ENCODE data around the gene FAM227A. TPM values are rescaled to one million over a fixed set of nuclear protein-coding genes. Genes with fewer than 3 reads are reported as not detected.

FAM227A gene
- total RNA-seq, 2 donors from 2014 or later: 9.1 to 14.9 TPM

GRCh38 chr22:38614332-38615063, 41.7 kb downstream of the FAM227A start:
- H3K9me3 ChIP-seq (ENCODE audit: control insufficient read depth, low read length): peaks cover 12% of the 10 kb centered on the region
- H3K27ac Mint-ChIP-seq: no peak overlapping the region
- H3K9ac ChIP-seq (ENCODE audit: extremely low read depth, low read length, poor library complexity, severe bottlenecking): no peak overlapping the region
- peaks cover 3% of the 10 kb centered on the region for H3K4me1 ChIP-seq (ENCODE audit: control insufficient read depth, insufficient read depth, low read length)
- H3K36me3 Mint-ChIP-seq (ENCODE audit: low read depth): peaks cover 52% of the 10 kb centered on the region
- no peak overlapping the region for H3K27ac ChIP-seq (ENCODE audit: low read depth, low read length)
- peaks cover 29% of the 10 kb centered on the region for H3K36me3 ChIP-seq (ENCODE audit: control insufficient read depth, insufficient read depth, low read length)
- no peak for DNase-seq
- H3K4me3 Mint-ChIP-seq: no peak overlapping the region
- no peaks in the 10 kb centered on the region for H3K27me3 Mint-ChIP-seq (ENCODE audit: insufficient read depth)
- no peaks in the 10 kb centered on the region for H3K27me3 ChIP-seq (ENCODE audit: control insufficient read depth, insufficient read depth, low read length, poor library complexity, severe bottlenecking)
- 76 to 79% methylated on average over 4 of the region's 4 CpGs for WGBS, 2 experiments (ENCODE audit: insufficient coverage in 1 of 2, insufficient read length in 1 of 2)
- TF ChIP-seq, protein P1, sequence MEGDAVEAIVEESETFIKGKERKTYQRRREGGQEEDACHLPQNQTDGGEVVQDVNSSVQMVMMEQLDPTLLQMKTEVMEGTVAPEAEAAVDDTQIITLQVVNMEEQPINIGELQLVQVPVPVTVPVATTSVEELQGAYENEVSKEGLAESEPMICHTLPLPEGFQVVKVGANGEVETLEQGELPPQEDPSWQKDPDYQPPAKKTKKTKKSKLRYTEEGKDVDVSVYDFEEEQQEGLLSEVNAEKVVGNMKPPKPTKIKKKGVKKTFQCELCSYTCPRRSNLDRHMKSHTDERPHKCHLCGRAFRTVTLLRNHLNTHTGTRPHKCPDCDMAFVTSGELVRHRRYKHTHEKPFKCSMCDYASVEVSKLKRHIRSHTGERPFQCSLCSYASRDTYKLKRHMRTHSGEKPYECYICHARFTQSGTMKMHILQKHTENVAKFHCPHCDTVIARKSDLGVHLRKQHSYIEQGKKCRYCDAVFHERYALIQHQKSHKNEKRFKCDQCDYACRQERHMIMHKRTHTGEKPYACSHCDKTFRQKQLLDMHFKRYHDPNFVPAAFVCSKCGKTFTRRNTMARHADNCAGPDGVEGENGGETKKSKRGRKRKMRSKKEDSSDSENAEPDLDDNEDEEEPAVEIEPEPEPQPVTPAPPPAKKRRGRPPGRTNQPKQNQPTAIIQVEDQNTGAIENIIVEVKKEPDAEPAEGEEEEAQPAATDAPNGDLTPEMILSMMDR (conservative IDR thresholded peaks at IDR 0.05): no peak
- H3K4me1 Mint-ChIP-seq: no peaks in the 10 kb centered on the region
- H3K9me3 Mint-ChIP-seq: peaks cover 13% of the 10 kb centered on the region
- no peak overlapping the region for H3K4me3 ChIP-seq (ENCODE audit: low read length)

DNA sequence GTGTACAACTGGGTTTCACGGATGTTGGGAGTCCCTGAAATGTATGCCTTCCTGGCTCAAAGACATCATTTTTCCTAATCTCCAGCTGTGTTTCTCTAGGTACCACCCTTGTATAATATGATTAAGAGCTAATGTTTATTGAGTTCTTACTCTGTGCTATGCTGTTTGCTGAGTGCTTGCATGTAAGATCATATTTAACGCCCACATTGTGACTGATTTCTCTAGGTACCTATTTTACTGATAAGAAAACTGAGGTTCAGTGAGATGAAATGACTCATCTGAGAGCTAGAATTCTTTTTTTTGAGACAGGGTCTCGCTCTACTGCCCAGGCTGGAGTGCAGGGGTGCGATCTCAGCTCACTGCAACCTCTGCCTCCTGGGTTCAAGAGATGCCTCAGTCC, 42.6 kb downstream of the FAM227A start:
- Histone ChIP-seq H3K4me3 (ENCODE audit: low read length) (no peak overlapping the region), H3K9me3 (ENCODE audit: control insufficient read depth, low read length) (peaks cover 8% of the 10 kb centered on the region), H3K4me1 (ENCODE audit: control insufficient read depth, insufficient read depth, low read length) (peaks cover 3% of the 10 kb centered on the region), H3K9ac (ENCODE audit: extremely low read depth, low read length, poor library complexity, severe bottlenecking) (no peak overlapping the region), H3K27ac (ENCODE audit: low read depth, low read length) (no peak overlapping the region), H3K36me3 (ENCODE audit: control insufficient read depth, insufficient read depth, low read length) (peaks cover 21% of the 10 kb centered on the region), H3K27me3 (ENCODE audit: control insufficient read depth, insufficient read depth, low read length, poor library complexity, severe bottlenecking) (no peaks in the 10 kb centered on the region)
- TF ChIP-seq, protein P1 (conservative IDR thresholded peaks at IDR 0.05): no peak
- peaks cover 8% of the 10 kb centered on the region for H3K9me3 Mint-ChIP-seq
- no peak overlapping the region for H3K4me3 Mint-ChIP-seq
- WGBS, 2 experiments (ENCODE audit: insufficient coverage in 1 of 2, insufficient read length in 1 of 2): 85 to 92% methylated on average over 4 of the region's 4 CpGs
- peaks cover 44% of the 10 kb centered on the region for H3K36me3 Mint-ChIP-seq (ENCODE audit: low read depth)
- no peaks in the 10 kb centered on the region for H3K27me3 Mint-ChIP-seq (ENCODE audit: insufficient read depth)
- H3K4me1 Mint-ChIP-seq: no peaks in the 10 kb centered on the region
- H3K27ac Mint-ChIP-seq: no peak overlapping the region
- no peak for DNase-seq

DNA sequence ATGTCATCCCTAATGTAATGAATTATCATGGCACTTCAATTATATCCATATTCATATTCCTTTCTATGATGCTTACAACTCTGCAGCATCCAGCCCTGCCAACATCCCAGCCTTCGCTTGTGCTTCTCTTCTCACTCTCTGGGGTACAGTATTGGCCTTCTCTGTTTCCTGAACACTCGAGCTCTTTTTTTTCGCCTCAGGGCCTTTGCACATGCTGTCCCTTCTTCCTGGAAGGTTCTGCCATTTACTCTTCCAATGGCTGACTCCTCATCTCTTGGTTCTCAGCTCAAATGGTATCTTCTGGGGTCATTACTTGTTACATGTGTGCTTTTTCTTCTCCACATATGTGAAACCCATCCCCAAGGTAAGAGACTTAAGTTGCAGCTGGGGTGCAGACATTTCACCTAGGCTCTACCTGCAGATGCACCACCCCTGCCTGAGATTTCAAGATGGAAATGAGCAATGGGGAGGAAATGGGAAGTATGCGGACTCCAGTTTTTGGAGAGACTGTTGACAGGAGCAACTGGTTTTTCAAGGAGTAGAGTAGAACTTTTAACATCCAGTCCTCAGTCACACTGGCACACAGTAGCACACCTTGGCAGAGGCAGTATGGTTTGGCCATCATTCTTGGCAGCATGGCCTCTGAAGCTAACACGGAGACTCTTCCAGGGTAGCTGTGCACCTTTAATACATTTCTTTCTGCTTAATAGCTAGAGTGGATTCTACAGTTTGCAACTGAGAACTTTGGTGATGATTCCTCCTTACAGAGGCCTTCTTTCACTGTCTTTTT, 43.8 kb downstream of the FAM227A start:
- TF ChIP-seq, protein P1 (conservative IDR thresholded peaks at IDR 0.05): no peak
- Histone ChIP-seq H3K36me3 (ENCODE audit: control insufficient read depth, insufficient read depth, low read length) (peaks cover 9% of the 10 kb centered on the region), H3K9ac (ENCODE audit: extremely low read depth, low read length, poor library complexity, severe bottlenecking) (no peak overlapping the region), H3K4me1 (ENCODE audit: control insufficient read depth, insufficient read depth, low read length) (peaks cover 3% of the 10 kb centered on the region), H3K27me3 (ENCODE audit: control insufficient read depth, insufficient read depth, low read length, poor library complexity, severe bottlenecking) (no peaks in the 10 kb centered on the region), H3K27ac (ENCODE audit: low read depth, low read length) (no peak overlapping the region), H3K4me3 (ENCODE audit: low read length) (no peak overlapping the region), H3K9me3 (ENCODE audit: control insufficient read depth, low read length) (no peaks in the 10 kb centered on the region)
- Mint-ChIP-seq H3K9me3 (no peaks in the 10 kb centered on the region), H3K27me3 (ENCODE audit: insufficient read depth) (no peaks in the 10 kb centered on the region), H3K4me1 (no peaks in the 10 kb centered on the region), H3K27ac (no peak overlapping the region), H3K36me3 (ENCODE audit: low read depth) (peaks cover 33% of the 10 kb centered on the region), H3K4me3 (no peak overlapping the region)
- 89 to 94% methylated on average over 5 of the region's 5 CpGs for WGBS, 2 experiments (ENCODE audit: insufficient coverage in 1 of 2, insufficient read length in 1 of 2)
- no peak for DNase-seq
